ENCODE results near the gene SELENOO. TPM values are rescaled to one million over a fixed set of nuclear protein-coding genes. Genes with fewer than 3 reads are reported as not detected.

The SELENOO gene
- total RNA-seq, 2 experiments from 2014 or later, result 26.0 to 26.1 TPM

DNA sequence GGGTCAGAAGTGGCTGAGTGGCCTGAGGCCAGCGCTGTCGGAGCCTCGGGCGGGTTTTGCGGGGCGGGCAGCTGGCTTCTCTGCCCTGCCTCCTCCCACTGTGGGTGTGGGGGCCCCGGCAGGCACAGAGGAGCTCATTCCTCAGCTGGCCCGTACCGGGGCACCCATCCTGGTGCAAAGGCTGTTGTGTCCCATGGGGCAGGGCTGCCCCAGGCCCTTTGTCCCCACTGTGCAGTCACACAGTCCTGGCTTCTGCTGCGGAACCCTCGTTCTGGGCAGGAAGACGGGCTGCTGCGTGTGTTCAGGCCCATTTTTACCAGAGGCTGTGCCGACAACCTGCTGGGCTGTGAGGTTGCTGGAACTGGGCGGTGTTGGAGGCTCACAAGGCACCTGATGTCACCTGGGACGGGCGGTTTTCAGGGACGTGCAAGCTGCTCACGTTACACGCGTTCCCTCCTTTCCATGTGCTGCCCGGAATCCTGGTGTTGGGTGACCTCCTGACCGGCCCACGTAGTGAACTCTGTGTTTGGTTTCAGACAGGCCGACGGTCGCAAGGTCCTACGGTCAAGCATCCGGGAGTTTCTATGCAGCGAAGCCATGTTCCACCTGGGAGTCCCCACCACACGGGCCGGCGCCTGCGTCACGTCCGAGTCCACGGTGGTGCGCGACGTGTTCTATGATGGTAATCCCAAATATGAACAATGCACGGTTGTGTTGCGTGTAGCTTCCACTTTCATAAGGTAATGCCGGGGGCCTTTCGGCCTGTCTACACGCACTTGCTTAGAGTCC, 5.2 kb downstream of the SELENOO start:
- H3K36me3 Mint-ChIP-seq (ENCODE audit: low read depth), result peaks cover 44% of the 10 kb centered on the region
- Histone ChIP-seq H3K4me3 (ENCODE audit: low read length) (no peak overlapping the region), H3K27ac (ENCODE audit: low read depth in 1 of 2, low read length in 2 of 2) (no peak overlapping the region), H3K27me3 (ENCODE audit: control insufficient read depth in 1 of 2, insufficient read depth in 2 of 2, low read length in 2 of 2) (no peaks in the 10 kb centered on the region), H3K4me1 (ENCODE audit: insufficient read depth, low read length) (peaks cover 33% of the 10 kb centered on the region), H3K36me3 (ENCODE audit: insufficient read depth, low read length) (peaks cover 41% of the 10 kb centered on the region), H3K9me3 (ENCODE audit: control insufficient read depth in 1 of 2, insufficient read depth in 1 of 2, low read length in 2 of 2) (no peaks in the 10 kb centered on the region)
- intact Hi-C loops (cut with DNase I, micrococcal nuclease), result loop anchor here (5.0 to 10.0 kb wide), 4 partner anchors 34 to 371 kb away; partner anchors contain the start of gene PANX2 (in 1 of the 2)
- H3K27ac Mint-ChIP-seq, result no peak overlapping the region
- CTCF ChIA-PET, result interaction anchor here (0.7 to 1.1 kb wide), 2 partner anchors 57 to 160 kb away, joined by 3 to 5 read pairs; no protein-coding TSS in a partner anchor
- H3K4me3 Mint-ChIP-seq, result no peak overlapping the region
- no peaks in the 10 kb centered on the region for H3K9me3 Mint-ChIP-seq
- TF ChIP-seq, protein P1, sequence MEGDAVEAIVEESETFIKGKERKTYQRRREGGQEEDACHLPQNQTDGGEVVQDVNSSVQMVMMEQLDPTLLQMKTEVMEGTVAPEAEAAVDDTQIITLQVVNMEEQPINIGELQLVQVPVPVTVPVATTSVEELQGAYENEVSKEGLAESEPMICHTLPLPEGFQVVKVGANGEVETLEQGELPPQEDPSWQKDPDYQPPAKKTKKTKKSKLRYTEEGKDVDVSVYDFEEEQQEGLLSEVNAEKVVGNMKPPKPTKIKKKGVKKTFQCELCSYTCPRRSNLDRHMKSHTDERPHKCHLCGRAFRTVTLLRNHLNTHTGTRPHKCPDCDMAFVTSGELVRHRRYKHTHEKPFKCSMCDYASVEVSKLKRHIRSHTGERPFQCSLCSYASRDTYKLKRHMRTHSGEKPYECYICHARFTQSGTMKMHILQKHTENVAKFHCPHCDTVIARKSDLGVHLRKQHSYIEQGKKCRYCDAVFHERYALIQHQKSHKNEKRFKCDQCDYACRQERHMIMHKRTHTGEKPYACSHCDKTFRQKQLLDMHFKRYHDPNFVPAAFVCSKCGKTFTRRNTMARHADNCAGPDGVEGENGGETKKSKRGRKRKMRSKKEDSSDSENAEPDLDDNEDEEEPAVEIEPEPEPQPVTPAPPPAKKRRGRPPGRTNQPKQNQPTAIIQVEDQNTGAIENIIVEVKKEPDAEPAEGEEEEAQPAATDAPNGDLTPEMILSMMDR (IDR thresholded peaks at IDR 0.05), result no peak
- POLR2A ChIA-PET, result interaction anchor here (1.0 to 1.7 kb wide), 3 partner anchors 14 to 19 kb away, joined by 3 to 9 read pairs (median 7); no protein-coding TSS in a partner anchor
- no peak for DNase-seq
- no peak for ATAC-seq (ENCODE audit: poor library complexity)
- peaks cover 33% of the 10 kb centered on the region for H3K4me1 Mint-ChIP-seq (ENCODE audit: low read depth)
- H3K27me3 Mint-ChIP-seq, result no peaks in the 10 kb centered on the region

DNA sequence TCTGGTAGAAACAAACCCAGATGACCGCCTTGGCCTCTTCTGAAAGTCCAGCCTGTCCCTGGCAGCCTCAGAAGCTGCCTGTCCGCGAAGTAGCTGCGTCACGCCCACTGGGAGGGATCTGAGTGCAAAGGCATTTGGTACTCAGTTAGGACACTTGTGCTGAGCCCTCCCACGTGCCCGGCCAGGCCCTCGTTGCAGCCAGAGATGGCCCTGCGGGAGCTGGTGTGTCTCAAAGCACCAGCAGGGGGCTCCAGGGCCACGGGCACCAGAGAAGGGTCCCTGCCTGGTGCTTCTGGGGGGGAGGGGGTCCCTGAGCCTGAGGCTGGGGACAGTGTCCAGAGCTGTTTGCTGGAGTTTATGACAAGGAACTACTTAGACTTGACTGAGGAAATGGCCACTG, 5.8 kb downstream of the SELENOO start:
- no peak for DNase-seq
- POLR2A ChIA-PET, result interaction anchor here (1.0 to 1.7 kb wide), 3 partner anchors 15 to 19 kb away, joined by 3 to 9 read pairs (median 7); no protein-coding TSS in a partner anchor
- H3K9me3 Mint-ChIP-seq, result no peaks in the 10 kb centered on the region
- H3K27me3 ChIP-seq (ENCODE audit: control insufficient read depth in 1 of 2, insufficient read depth in 2 of 2, low read length in 2 of 2), result no peaks in the 10 kb centered on the region
- H3K9me3 ChIP-seq (ENCODE audit: control insufficient read depth in 1 of 2, insufficient read depth in 1 of 2, low read length in 2 of 2), result no peaks in the 10 kb centered on the region
- peaks cover 32% of the 10 kb centered on the region for H3K4me1 ChIP-seq (ENCODE audit: insufficient read depth, low read length)
- H3K4me3 ChIP-seq (ENCODE audit: low read length), result no peak overlapping the region
- H3K4me1 Mint-ChIP-seq (ENCODE audit: low read depth), result peaks cover 33% of the 10 kb centered on the region
- no peak overlapping the region for H3K4me3 Mint-ChIP-seq
- H3K27ac Mint-ChIP-seq, result no peak overlapping the region
- ATAC-seq (ENCODE audit: poor library complexity), result no peak
- H3K36me3 ChIP-seq (ENCODE audit: insufficient read depth, low read length), result peaks cover 47% of the 10 kb centered on the region
- CTCF ChIA-PET, result interaction anchor here (0.7 to 1.1 kb wide), 2 partner anchors 58 to 161 kb away, joined by 3 to 5 read pairs; no protein-coding TSS in a partner anchor
- no peaks in the 10 kb centered on the region for H3K27me3 Mint-ChIP-seq
- TF ChIP-seq, protein P1 (IDR thresholded peaks at IDR 0.05), result peak; percentile 28
- H3K27ac ChIP-seq (ENCODE audit: low read depth in 1 of 2, low read length in 2 of 2), result no peak overlapping the region
- intact Hi-C loops (cut with DNase I, micrococcal nuclease), result loop anchor here (5.0 to 10.0 kb wide), 4 partner anchors 34 to 372 kb away; partner anchors contain the start of gene PANX2 (in 1 of the 2)
- peaks cover 48% of the 10 kb centered on the region for H3K36me3 Mint-ChIP-seq (ENCODE audit: low read depth)

DNA sequence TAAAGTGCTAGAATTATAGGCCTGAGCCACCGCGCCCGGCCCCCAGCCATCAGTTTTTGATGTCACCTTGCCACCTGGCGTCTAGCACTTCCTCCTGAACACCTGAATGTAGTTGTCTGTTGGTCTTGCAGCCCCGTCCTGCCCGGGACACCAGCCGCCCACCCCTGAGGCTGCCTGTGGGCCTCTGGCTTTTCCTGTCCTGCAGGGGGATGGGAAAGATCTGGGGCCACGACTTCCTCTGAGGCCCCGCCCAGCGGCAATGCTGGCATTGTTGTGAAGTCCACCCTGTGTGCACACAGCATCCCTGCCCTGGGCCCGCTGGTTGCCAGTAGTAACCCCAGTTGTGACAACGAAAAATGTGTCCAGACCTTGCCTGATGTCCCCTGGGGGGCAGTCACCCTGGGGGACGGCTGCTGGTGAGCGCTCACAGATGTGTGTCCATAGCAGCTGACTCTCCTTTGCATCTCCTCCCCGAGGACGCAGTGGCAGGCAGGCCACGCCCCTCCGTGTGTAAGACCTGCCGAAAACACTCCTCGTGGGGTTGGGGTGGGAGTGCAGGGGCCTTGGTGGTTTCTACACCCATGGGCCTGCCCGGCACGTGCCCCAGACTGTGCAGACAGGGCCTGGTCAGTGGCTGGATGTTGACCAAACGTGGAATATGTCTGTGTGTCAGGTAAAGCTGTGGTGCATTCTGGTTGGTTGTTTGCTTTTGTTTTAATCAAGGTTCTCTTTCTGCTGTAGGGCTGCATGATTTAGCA, 6.8 kb downstream of the SELENOO start:
- Histone ChIP-seq H3K4me3 (ENCODE audit: low read length) (no peak overlapping the region), H3K9me3 (ENCODE audit: control insufficient read depth in 1 of 2, insufficient read depth in 1 of 2, low read length in 2 of 2) (no peaks in the 10 kb centered on the region), H3K27ac (ENCODE audit: low read depth in 1 of 2, low read length in 2 of 2) (no peak overlapping the region), H3K36me3 (ENCODE audit: insufficient read depth, low read length) (peaks cover 54% of the 10 kb centered on the region), H3K27me3 (ENCODE audit: control insufficient read depth in 1 of 2, insufficient read depth in 2 of 2, low read length in 2 of 2) (no peaks in the 10 kb centered on the region), H3K4me1 (ENCODE audit: insufficient read depth, low read length) (peaks cover 22% of the 10 kb centered on the region)
- ChIA-PET CTCF (interaction anchor here (1.1 kb wide), 1 partner anchor 59 kb away, joined by 5 read pairs; no protein-coding TSS in a partner anchor), POLR2A (interaction anchor here (1.4 to 1.7 kb wide), 2 partner anchors 17 to 20 kb away, joined by 7 to 9 read pairs; no protein-coding TSS in a partner anchor)
- TF ChIP-seq, protein P1 (IDR thresholded peaks at IDR 0.05), result no peak
- Mint-ChIP-seq H3K4me3 (no peak overlapping the region), H3K36me3 (ENCODE audit: low read depth) (peaks cover 49% of the 10 kb centered on the region), H3K27me3 (no peaks in the 10 kb centered on the region), H3K9me3 (no peaks in the 10 kb centered on the region), H3K4me1 (ENCODE audit: low read depth) (peaks cover 30% of the 10 kb centered on the region), H3K27ac (no peak overlapping the region)
- ATAC-seq (ENCODE audit: poor library complexity) (no peak), DNase-seq (peak in 1 of 14 experiments; percentile 22)
- intact Hi-C loops (cut with DNase I, micrococcal nuclease), result loop anchor here (2.0 to 10.0 kb wide), 5 partner anchors 17 to 373 kb away; partner anchors contain the start of gene PANX2 (in 1 of the 2)
